Right lobe of liver (tissue), 6 donors: ENCODE data around the gene RFX3. TPM values are rescaled to one million over a fixed set of nuclear protein-coding genes. Genes with fewer than 3 reads are reported as not detected.

Experiments used
- ATAC-seq, 4 donors: fragments of 200-7000 bp; cut with Tn5 transposase; one replicate each; pipeline ENCODE4 v1.9.1; 2020; ENCODE audit warnings: mild to moderate bottlenecking in 4 of 4, moderate library complexity in 4 of 4
- DNase-seq, 3 donors: peaks; one replicate each; pipeline ENCODE4 v3.0.0-alpha.2; 2020
- H3K27ac ChIP-seq, 3 donors: fragments of 200-600 bp; one replicate each; pipeline ENCODE4 v1.8.0; 2022
- H3K27me3 ChIP-seq, 2 donors: fragments of 200-600 bp; one replicate each; pipeline ENCODE4 v1.8.0; 2022
- H3K36me3 ChIP-seq, 4 donors: fragments of 200-600 bp; sonication (generic) in 1 of 4; one replicate each; pipeline versions ENCODE4 v1.5.1 to v1.8.0; 2017 to 2022; ENCODE audit warnings: control low read depth in 1 of 4
- H3K4me1 ChIP-seq, 4 donors: fragments of 200-600 bp; sonication (generic) in 1 of 4; one replicate each; pipeline versions ENCODE4 v1.5.1 to v1.8.0; 2017 to 2022; ENCODE audit warnings: control low read depth in 1 of 4
- H3K4me3 ChIP-seq, 3 donors: fragments of 200-600 bp; one replicate each; pipeline ENCODE4 v1.8.0; 2022
- H3K9me3 ChIP-seq, 4 donors: fragments of 200-600 bp; sonication (generic) in 1 of 4; one replicate each; pipeline versions ENCODE4 v1.5.1 to v1.8.0; 2017 to 2022; ENCODE audit warnings: control low read depth in 1 of 4
- CTCF ChIP-seq, 4 donors: fragments of 200-600 bp in 3 of 4; fragments of 450-650 bp in 1 of 4; IDR thresholded peaks; one replicate each; pipeline versions ENCODE4 v1.5.1 to v1.8.0; 2016 to 2022; ENCODE audit warnings: antibody characterized with exemption in 4 of 4, mild to moderate bottlenecking in 2 of 4
- POLR2A ChIP-seq: fragments of 450-650 bp; IDR thresholded peaks from one replicate; pipeline ENCODE4 v1.6.1; 2017; ENCODE audit warnings: antibody characterized with exemption, mild to moderate bottlenecking
- WGBS: methylation state at CpG from one replicate; pipeline ENCODE4 v1.1.6; 2018; ENCODE audit warnings: low coverage, low lambda C conversion rate; ENCODE audit not compliant: insufficient coverage; ENCODE audit errors: missing lambda C conversion rate; 5-methylcytosine and 5-hydroxymethylcytosine counted together
- intact Hi-C, 2 donors: fragments of 100-400 bp; cut with DNase I; formaldehyde crosslinking; loops; one replicate each; pipeline versions ENCODE4 v1.11.2 to v1.14.1; 2022
- total RNA-seq, 6 experiments: library from RNA; depleted of rRNA in 2 of 6; stranded (reverse); fragments of >200 nt in 2 of 6; fragmentation: NEBNext Ultra II Directional in 3 of 6; extraction: Animal tissue kit (Norgen Biotek cat#: 25700) in 3 of 6; gene quantifications; one replicate each; pipeline versions ENCODE4 v1.1.0 to v1.2.4, GENCODE V29; 2016 to 2023
- donor health status: DM: no; HTN: yes; CAD: no.
- donor health status: DM: no; HTN: no; CAD: no.
- donor health status: DM: no; HTN: no; CAD: no.
- donor health status: DM: no; HTN: yes; CAD: no.
- donor health status: DM: no; HTN: yes; CAD: no.

RFX3 gene
- total RNA-seq, 6 experiments from 2014 or later, result 1.4 to 2.5 (median 1.8) TPM

- Histone ChIP-seq H3K9me3 (no peaks in the 10 kb centered on the region), H3K36me3 (no peaks in the 10 kb centered on the region), H3K27me3 (no peaks in the 10 kb centered on the region), H3K4me3 (no peak overlapping the region), H3K4me1 (no peaks in the 10 kb centered on the region), H3K27ac (no peak overlapping the region)
- intact Hi-C loops, result no loop called here
- ATAC-seq (no peak), DNase-seq (no peak)
- WGBS, result 56% methylated on average over 4 of the region's 4 CpGs
- TF ChIP-seq CTCF (IDR thresholded peaks at IDR 0.05), result no peak
- TF ChIP-seq POLR2A, result no peak
Measured at GRCh38 chr9:3468421-3469205, 57.2 kb downstream of the RFX3 start.

- peak; percentile 98 to 100 (median 99) for ATAC-seq
- Histone ChIP-seq H3K4me1 (no peaks in the 10 kb centered on the region), H3K4me3 (no peak overlapping the region), H3K27me3 (no peaks in the 10 kb centered on the region), H3K36me3 (no peaks in the 10 kb centered on the region), H3K9me3 (no peaks in the 10 kb centered on the region), H3K27ac (no peak overlapping the region)
- TF ChIP-seq CTCF (IDR thresholded peaks at IDR 0.05), result peak; percentile 76 to 88 (median 80)
- no peak for TF ChIP-seq POLR2A
- intact Hi-C loops, result no loop called here
- peak; percentile 48 to 59 (median 59) for DNase-seq
- WGBS, result 48% methylated on average over 4 of the region's 4 CpGs
Measured at GRCh38 chr9:3467593-3468219, 58.1 kb downstream of the RFX3 start.

GRCh38 chr9:3464033-3464638 is 61.7 kb downstream of the RFX3 start:
- Histone ChIP-seq H3K27ac (no peak overlapping the region), H3K4me3 (no peak overlapping the region), H3K36me3 (no peaks in the 10 kb centered on the region), H3K4me1 (no peaks in the 10 kb centered on the region), H3K9me3 (no peaks in the 10 kb centered on the region), H3K27me3 (no peaks in the 10 kb centered on the region)
- intact Hi-C loops, result no loop called here
- no peak for TF ChIP-seq CTCF (IDR thresholded peaks at IDR 0.05)
- TF ChIP-seq POLR2A, result no peak
- DNase-seq (no peak), ATAC-seq (no peak)
- WGBS, result 89% methylated on average over 6 of the region's 6 CpGs

GRCh38 chr9:3458806-3459475 is 66.9 kb downstream of the RFX3 start:
- Histone ChIP-seq H3K9me3 (no peaks in the 10 kb centered on the region), H3K4me3 (no peak overlapping the region), H3K27me3 (no peaks in the 10 kb centered on the region), H3K4me1 (no peaks in the 10 kb centered on the region), H3K27ac (no peak overlapping the region), H3K36me3 (no peaks in the 10 kb centered on the region)
- WGBS, result 88% methylated on average over 3 of the region's 3 CpGs
- no peak for DNase-seq
- TF ChIP-seq POLR2A (no peak), CTCF (IDR thresholded peaks at IDR 0.05) (no peak)
- no peak for ATAC-seq
- intact Hi-C loops, result no loop called here
